Colonic mucosa (tissue), 4 donors: Measurements from ENCODE around the gene LRMDA. TPM values are rescaled to one million over a fixed set of nuclear protein-coding genes. Genes with fewer than 3 reads are reported as not detected.

Experiments
- DNase-seq: peaks from one replicate; pipeline ENCODE4 v3.0.0-alpha.2; 2020
- H3K27ac ChIP-seq: fragments of 200-600 bp; one replicate; pipeline ENCODE4 v1.8.0; 2021
- H3K27me3 ChIP-seq: fragments of 200-600 bp; one replicate; pipeline ENCODE4 v1.8.0; 2021
- H3K36me3 ChIP-seq: fragments of 200-600 bp; one replicate; pipeline ENCODE4 v1.8.0; 2021
- H3K4me1 ChIP-seq: fragments of 200-600 bp; one replicate; pipeline ENCODE4 v1.8.0; 2021; ENCODE audit warnings: mild to moderate bottlenecking
- H3K4me3 ChIP-seq: fragments of 200-600 bp; one replicate; pipeline ENCODE4 v1.8.0; 2021
- H3K9ac ChIP-seq, 2 donors: one replicate each; pipeline ENCODE4 v1.7.0; 2013; ENCODE audit warnings: control low read depth in 2 of 2, low read depth in 2 of 2, low read length in 2 of 2
- H3K9me3 ChIP-seq: fragments of 200-600 bp; one replicate; pipeline ENCODE4 v1.8.0; 2021
- intact Hi-C: fragments of 100-400 bp; cut with DNase I; formaldehyde crosslinking; loops from one replicate; pipeline ENCODE4 v1.14.1; 2022
- total RNA-seq, 2 donors: library from RNA; stranded (reverse); fragmentation: NEBNext Ultra II Directional in 1 of 2; extraction: Animal tissue kit (Norgen Biotek cat#: 25700) in 1 of 2; gene quantifications; one replicate each; pipeline ENCODE4 v1.2.1, GENCODE V29; 2021
- TF ChIP-seq, protein P1 (sequence below): fragments of 200-600 bp; IDR thresholded peaks from one replicate; pipeline ENCODE4 v1.8.0; 2022; ENCODE audit warnings: antibody characterized with exemption, mild to moderate bottlenecking
- donor health status: healthy.
- donor health status: DM: no; HTN: no; CAD: no.
- donor health status: DM: no; HTN: no; CAD: no.

LRMDA gene
- total RNA-seq, 2 donors from 2014 or later = 2.5 to 5.2 TPM

- Histone ChIP-seq H3K4me3 (no peak overlapping the region), H3K4me1 (no peaks in the 10 kb centered on the region), H3K27me3 (no peaks in the 10 kb centered on the region), H3K9me3 (no peaks in the 10 kb centered on the region), H3K27ac (no peak overlapping the region), H3K36me3 (no peaks in the 10 kb centered on the region), H3K9ac (no peak overlapping the region)
- no peak for DNase-seq
- TF ChIP-seq, protein P1, sequence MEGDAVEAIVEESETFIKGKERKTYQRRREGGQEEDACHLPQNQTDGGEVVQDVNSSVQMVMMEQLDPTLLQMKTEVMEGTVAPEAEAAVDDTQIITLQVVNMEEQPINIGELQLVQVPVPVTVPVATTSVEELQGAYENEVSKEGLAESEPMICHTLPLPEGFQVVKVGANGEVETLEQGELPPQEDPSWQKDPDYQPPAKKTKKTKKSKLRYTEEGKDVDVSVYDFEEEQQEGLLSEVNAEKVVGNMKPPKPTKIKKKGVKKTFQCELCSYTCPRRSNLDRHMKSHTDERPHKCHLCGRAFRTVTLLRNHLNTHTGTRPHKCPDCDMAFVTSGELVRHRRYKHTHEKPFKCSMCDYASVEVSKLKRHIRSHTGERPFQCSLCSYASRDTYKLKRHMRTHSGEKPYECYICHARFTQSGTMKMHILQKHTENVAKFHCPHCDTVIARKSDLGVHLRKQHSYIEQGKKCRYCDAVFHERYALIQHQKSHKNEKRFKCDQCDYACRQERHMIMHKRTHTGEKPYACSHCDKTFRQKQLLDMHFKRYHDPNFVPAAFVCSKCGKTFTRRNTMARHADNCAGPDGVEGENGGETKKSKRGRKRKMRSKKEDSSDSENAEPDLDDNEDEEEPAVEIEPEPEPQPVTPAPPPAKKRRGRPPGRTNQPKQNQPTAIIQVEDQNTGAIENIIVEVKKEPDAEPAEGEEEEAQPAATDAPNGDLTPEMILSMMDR = no peak
- intact Hi-C loops = no loop called here
These were observed 253.8 kb downstream of the LRMDA start for GRCh38 chr10:75685187-75685586.

GRCh38 chr10:75688506-75689300, 257.3 kb downstream of the LRMDA start:
- no peaks in the 10 kb centered on the region for H3K36me3 ChIP-seq
- DNase-seq = no peak
- no peaks in the 10 kb centered on the region for H3K9me3 ChIP-seq
- no peak overlapping the region for H3K27ac ChIP-seq
- TF ChIP-seq, protein P1 = no peak
- H3K4me3 ChIP-seq = no peak overlapping the region
- no peaks in the 10 kb centered on the region for H3K27me3 ChIP-seq
- intact Hi-C loops = no loop called here
- no peak overlapping the region for H3K9ac ChIP-seq
- H3K4me1 ChIP-seq = no peaks in the 10 kb centered on the region

DNA sequence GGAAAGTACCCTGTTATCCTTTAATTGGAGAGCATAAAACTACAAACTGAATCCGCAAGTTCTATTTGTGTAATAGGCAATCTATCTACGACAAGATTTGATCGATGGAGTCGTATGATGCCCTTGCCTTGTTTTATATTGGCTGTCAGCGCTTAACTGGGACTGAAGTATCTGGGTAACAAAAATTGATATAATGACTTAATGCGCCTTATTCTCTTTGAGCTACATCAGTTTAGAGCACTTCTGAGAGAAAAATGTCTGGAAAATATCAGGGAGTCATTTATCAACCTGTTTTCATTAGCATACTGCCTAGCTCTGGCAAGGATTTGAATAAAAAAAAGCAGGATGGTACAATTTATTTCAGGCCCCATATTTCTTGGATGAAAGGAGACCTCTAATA, 262.1 kb downstream of the LRMDA start:
- Histone ChIP-seq H3K4me3 (no peak overlapping the region), H3K9me3 (no peaks in the 10 kb centered on the region), H3K4me1 (no peaks in the 10 kb centered on the region), H3K27ac (no peak overlapping the region), H3K9ac (no peak overlapping the region), H3K36me3 (no peaks in the 10 kb centered on the region), H3K27me3 (no peaks in the 10 kb centered on the region)
- TF ChIP-seq, protein P1 = no peak
- intact Hi-C loops = no loop called here
- DNase-seq = no peak

- no peak for DNase-seq
- Histone ChIP-seq H3K9ac (no peak overlapping the region), H3K27ac (no peak overlapping the region), H3K4me3 (no peak overlapping the region), H3K4me1 (no peaks in the 10 kb centered on the region), H3K9me3 (no peaks in the 10 kb centered on the region), H3K27me3 (no peaks in the 10 kb centered on the region), H3K36me3 (no peaks in the 10 kb centered on the region)
- intact Hi-C loops = no loop called here
- TF ChIP-seq, protein P1 = no peak
These were observed 262.8 kb downstream of the LRMDA start for GRCh38 chr10:75694269-75694668.

DNA sequence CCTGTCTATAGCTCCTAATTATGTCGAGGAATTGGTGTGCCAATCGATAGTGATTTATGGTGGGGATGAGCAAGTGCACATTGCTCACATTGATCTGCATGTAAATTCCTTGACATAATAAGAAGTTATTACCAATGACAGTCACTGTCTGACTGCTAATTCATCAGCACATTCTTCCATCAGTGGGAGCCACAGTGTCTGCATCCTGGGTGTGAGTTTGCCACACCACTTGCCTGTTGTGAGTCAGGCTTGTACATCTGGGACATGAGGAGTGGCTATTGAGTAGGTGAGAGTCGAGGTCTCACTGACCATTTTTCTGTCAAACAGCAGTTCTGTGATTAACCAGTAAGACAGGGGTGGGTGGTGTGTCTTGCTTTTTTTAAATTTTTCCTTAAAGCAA, 263.4 kb downstream of the LRMDA start:
- no peak for DNase-seq
- intact Hi-C loops = no loop called here
- no peaks in the 10 kb centered on the region for H3K9me3 ChIP-seq
- H3K9ac ChIP-seq = no peak overlapping the region
- no peaks in the 10 kb centered on the region for H3K27me3 ChIP-seq
- no peak overlapping the region for H3K27ac ChIP-seq
- H3K36me3 ChIP-seq = no peaks in the 10 kb centered on the region
- TF ChIP-seq, protein P1 = no peak
- H3K4me1 ChIP-seq = no peaks in the 10 kb centered on the region
- H3K4me3 ChIP-seq = no peak overlapping the region
